Neural cell (in vitro differentiated cells): ENCODE measurements around the gene KIF6.

Source experiments
- CTCF ChIP-seq: fragments of 450-650 bp; IDR thresholded peaks from 2 replicates; pipeline ENCODE4 v1.5.1; 2014; ENCODE audit warnings: antibody characterized with exemption, mild to moderate bottlenecking, moderate library complexity; ENCODE audit not compliant: poor library complexity, severe bottlenecking
- EP300 ChIP-seq: fragments of 450-650 bp; conservative IDR thresholded peaks from 2 replicates; pipeline ENCODE4 v1.6.1; 2014; ENCODE audit warnings: antibody characterized with exemption, mild to moderate bottlenecking, moderate library complexity; ENCODE audit not compliant: poor library complexity, severe bottlenecking
- EZH2 ChIP-seq: fragments of 200-600, 300-800 bp; shearing (Covaris generic), sonication (generic); IDR thresholded peaks from 2 replicates; pipeline ENCODE4 v1.6.1; 2014; ENCODE audit warnings: antibody characterized with exemption, low read length, borderline replicate concordance, mild to moderate bottlenecking; ENCODE audit not compliant: insufficient read depth, poor library complexity, severe bottlenecking
- MXI1 ChIP-seq: fragments of 450-650 bp; conservative IDR thresholded peaks from 2 replicates; pipeline ENCODE4 v1.6.1; 2014; ENCODE audit warnings: antibody characterized with exemption, mild to moderate bottlenecking; ENCODE audit not compliant: poor library complexity, severe bottlenecking

DNA sequence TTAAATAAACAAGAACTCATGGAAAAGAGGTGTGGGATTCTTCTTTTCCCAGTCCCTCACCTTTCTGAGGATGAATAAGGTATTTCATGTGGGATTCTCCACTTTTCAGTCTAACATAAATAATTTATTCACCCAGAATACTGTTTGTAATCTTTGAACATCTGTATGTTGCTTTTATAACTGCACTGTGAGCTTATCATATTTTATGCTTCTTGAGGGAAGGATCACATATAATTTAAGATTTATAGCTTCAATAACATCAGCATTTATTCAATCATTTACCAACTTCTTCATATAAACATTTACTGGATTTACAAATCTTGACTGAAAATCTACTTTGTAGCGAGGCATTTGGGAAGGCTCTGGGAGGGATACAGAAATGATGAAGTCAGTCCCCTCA lies 248.5 kb downstream of the KIF6 start:
- TF ChIP-seq MXI1 (no peak), CTCF (no peak), EZH2 (no peak), EP300 (no peak)
